Inferior parietal cortex (tissue), 1 donor: ENCODE measurements around the gene PLEKHD1.
"Not testable (repeated sequence)": the region's sequence is repeated elsewhere in the genome, so short reads cannot be mapped to it uniquely, and the experiment has no call there.

Experiments
- DNase-seq: peaks from one replicate; pipeline ENCODE4 v3.0.0-alpha.2; 2016; ENCODE audit errors: extremely low spot score

Gene PLEKHD1

GRCh38 chr14:69481815-69482568, 2.5 kb upstream of the PLEKHD1 start:
- DNase-seq: no peak

- DNase-seq: no peak
Measured at GRCh38 chr14:69483765-69484443, 624 bp upstream of the PLEKHD1 start.

GRCh38 chr14:69485315-69485660, 760 bp downstream of the PLEKHD1 start:
- no peak for DNase-seq

GRCh38 chr14:69485701-69486100, 1.2 kb downstream of the PLEKHD1 start:
- no peak for DNase-seq

- no peak for DNase-seq
Measured at GRCh38 chr14:69487226-69487625, 2.7 kb downstream of the PLEKHD1 start.

- no peak for DNase-seq
Measured at GRCh38 chr14:69487771-69488170, 3.2 kb downstream of the PLEKHD1 start.

- no peak for DNase-seq
Measured at GRCh38 chr14:69489495-69489894, 5.0 kb downstream of the PLEKHD1 start.

GRCh38 chr14:69490219-69490918, 5.8 kb downstream of the PLEKHD1 start:
- no peak for DNase-seq

- no peak for DNase-seq
Measured at GRCh38 chr14:69491193-69491592, 6.7 kb downstream of the PLEKHD1 start.

GRCh38 chr14:69493038-69493437, 8.5 kb downstream of the PLEKHD1 start:
- no peak for DNase-seq

- no peak for DNase-seq
Measured at GRCh38 chr14:69493791-69494190, 9.3 kb downstream of the PLEKHD1 start.

- DNase-seq: no peak
Measured at GRCh38 chr14:69495341-69495921, 10.9 kb downstream of the PLEKHD1 start.

GRCh38 chr14:69497866-69498265, 13.3 kb downstream of the PLEKHD1 start:
- DNase-seq: not testable (repeated sequence)

GRCh38 chr14:69498286-69498685, 13.8 kb downstream of the PLEKHD1 start:
- not testable (repeated sequence) for DNase-seq

- DNase-seq: no peak
Measured at GRCh38 chr14:69499436-69499835, 14.9 kb downstream of the PLEKHD1 start.

- no peak for DNase-seq
Measured at GRCh38 chr14:69500096-69500495, 15.6 kb downstream of the PLEKHD1 start.

GRCh38 chr14:69500736-69501135, 16.2 kb downstream of the PLEKHD1 start:
- no peak for DNase-seq

- DNase-seq: peak; percentile 65
Measured at GRCh38 chr14:69501423-69501838, 16.9 kb downstream of the PLEKHD1 start.

GRCh38 chr14:69504775-69505174, 20.2 kb downstream of the PLEKHD1 start:
- peak; percentile 6 for DNase-seq

- DNase-seq: no peak
Measured at GRCh38 chr14:69505338-69506240, 21.1 kb downstream of the PLEKHD1 start.

GRCh38 chr14:69506241-69506595, 21.7 kb downstream of the PLEKHD1 start:
- DNase-seq: no peak
